ENCODE measurements around the gene EPSTI1. TPM values are rescaled to one million over a fixed set of nuclear protein-coding genes. Genes with fewer than 3 reads are reported as not detected.

EPSTI1 gene
- total RNA-seq, 4 donors from 2014 or later, result 1.1 to 10.2 (median 5.8) TPM

GRCh38 chr13:42967660-42968059 is 24.4 kb downstream of the EPSTI1 start:
- no peak for DNase-seq
- Histone ChIP-seq H3K9me3 (no peaks in the 10 kb centered on the region), H3K36me3 (peaks cover 0 to 7% (median 0%) of the 10 kb centered on the region in 3 donors), H3K27me3 (no peaks in the 10 kb centered on the region), H3K4me1 (peaks cover 9 to 33% (median 10%) of the 10 kb centered on the region in 3 donors), H3K4me3 (no peak overlapping the region), H3K27ac (no peak overlapping the region)
- 63 to 70% methylated on average over 5 of the region's 5 CpGs for WGBS, 2 donors
- intact Hi-C loops (cut with DNase I), result no loop called here
- TF ChIP-seq POLR2A (IDR thresholded peaks at IDR 0.05), result no peak
- TF ChIP-seq, protein P1, sequence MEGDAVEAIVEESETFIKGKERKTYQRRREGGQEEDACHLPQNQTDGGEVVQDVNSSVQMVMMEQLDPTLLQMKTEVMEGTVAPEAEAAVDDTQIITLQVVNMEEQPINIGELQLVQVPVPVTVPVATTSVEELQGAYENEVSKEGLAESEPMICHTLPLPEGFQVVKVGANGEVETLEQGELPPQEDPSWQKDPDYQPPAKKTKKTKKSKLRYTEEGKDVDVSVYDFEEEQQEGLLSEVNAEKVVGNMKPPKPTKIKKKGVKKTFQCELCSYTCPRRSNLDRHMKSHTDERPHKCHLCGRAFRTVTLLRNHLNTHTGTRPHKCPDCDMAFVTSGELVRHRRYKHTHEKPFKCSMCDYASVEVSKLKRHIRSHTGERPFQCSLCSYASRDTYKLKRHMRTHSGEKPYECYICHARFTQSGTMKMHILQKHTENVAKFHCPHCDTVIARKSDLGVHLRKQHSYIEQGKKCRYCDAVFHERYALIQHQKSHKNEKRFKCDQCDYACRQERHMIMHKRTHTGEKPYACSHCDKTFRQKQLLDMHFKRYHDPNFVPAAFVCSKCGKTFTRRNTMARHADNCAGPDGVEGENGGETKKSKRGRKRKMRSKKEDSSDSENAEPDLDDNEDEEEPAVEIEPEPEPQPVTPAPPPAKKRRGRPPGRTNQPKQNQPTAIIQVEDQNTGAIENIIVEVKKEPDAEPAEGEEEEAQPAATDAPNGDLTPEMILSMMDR (IDR thresholded peaks at IDR 0.05), result no peak

DNA sequence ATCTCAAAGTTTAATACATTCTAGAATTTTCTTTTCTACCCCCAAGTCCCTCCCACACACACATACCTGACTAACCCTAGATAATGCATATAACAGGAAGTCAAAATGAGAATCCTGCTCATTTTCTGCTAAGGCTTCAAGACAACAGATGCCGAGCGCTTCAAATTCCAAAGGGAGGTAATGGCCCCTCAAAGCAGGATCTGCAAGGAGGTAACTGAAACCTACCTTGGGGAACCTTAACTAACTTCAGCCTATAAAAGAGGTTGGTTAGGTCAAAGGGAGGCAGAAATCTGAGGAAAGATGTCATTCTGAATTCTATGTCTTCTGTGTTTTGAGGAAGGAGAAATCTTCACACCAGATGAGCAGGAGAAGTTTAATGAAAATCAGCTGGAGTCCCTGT is 26.8 kb downstream of the EPSTI1 start:
- H3K27me3 ChIP-seq, result no peaks in the 10 kb centered on the region
- no peak for DNase-seq
- H3K4me3 ChIP-seq, result no peak overlapping the region
- intact Hi-C loops (cut with DNase I), result no loop called here
- TF ChIP-seq, protein P1 (IDR thresholded peaks at IDR 0.05), result no peak
- no peak for TF ChIP-seq POLR2A (IDR thresholded peaks at IDR 0.05)
- H3K27ac ChIP-seq, result no peak overlapping the region
- H3K4me1 ChIP-seq, result peaks cover 9 to 28% (median 10%) of the 10 kb centered on the region in 3 donors
- H3K9me3 ChIP-seq, result no peaks in the 10 kb centered on the region
- H3K36me3 ChIP-seq, result peaks cover 0 to 26% (median 0%) of the 10 kb centered on the region in 3 donors
- WGBS, 2 donors, result 41 to 55% methylated on average over 2 of the region's 2 CpGs

- Histone ChIP-seq H3K27me3 (no peaks in the 10 kb centered on the region), H3K36me3 (peaks cover 0 to 27% (median 0%) of the 10 kb centered on the region in 3 donors), H3K9me3 (no peaks in the 10 kb centered on the region), H3K4me1 (peaks cover 8 to 25% (median 9%) of the 10 kb centered on the region in 3 donors), H3K4me3 (no peak overlapping the region), H3K27ac (no peak overlapping the region)
- WGBS, 2 donors, result 77 to 100% methylated on average over 1 of the region's 1 CpG
- no peak for DNase-seq
- intact Hi-C loops (cut with DNase I), result no loop called here
- TF ChIP-seq, protein P1 (IDR thresholded peaks at IDR 0.05), result no peak
- no peak for TF ChIP-seq POLR2A (IDR thresholded peaks at IDR 0.05)
Observed at GRCh38 chr13:42964761-42965161, 27.3 kb downstream of the EPSTI1 start.

DNA sequence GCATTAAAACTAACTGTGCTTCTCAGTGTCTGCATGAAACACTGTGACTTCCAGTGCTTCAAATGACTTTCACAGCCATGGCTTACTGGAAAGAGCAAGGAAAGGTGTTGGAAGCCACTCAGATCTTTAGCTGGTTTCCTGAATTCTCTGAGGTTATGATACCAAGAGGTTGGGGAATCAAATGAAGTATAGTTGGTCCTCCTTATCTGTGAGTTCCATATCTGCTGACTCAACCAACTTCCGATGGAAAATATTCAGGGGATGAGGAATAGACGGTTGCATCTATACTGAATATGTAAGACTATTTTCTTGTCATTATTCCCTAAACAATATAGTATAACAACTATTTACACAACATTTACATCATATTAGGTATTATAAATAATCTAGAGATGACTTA is 32.4 kb downstream of the EPSTI1 start:
- Histone ChIP-seq H3K36me3 (peaks cover 0 to 35% (median 0%) of the 10 kb centered on the region in 3 donors), H3K4me1 (no peaks in the 10 kb centered on the region), H3K27ac (no peak overlapping the region), H3K9me3 (no peaks in the 10 kb centered on the region), H3K27me3 (no peaks in the 10 kb centered on the region), H3K4me3 (no peak overlapping the region)
- no peak for TF ChIP-seq POLR2A (IDR thresholded peaks at IDR 0.05)
- TF ChIP-seq, protein P1 (IDR thresholded peaks at IDR 0.05), result no peak
- WGBS, 2 donors, result 92 to 100% methylated on average over 2 of the region's 2 CpGs
- DNase-seq, result no peak
- intact Hi-C loops (cut with DNase I), result no loop called here

DNA sequence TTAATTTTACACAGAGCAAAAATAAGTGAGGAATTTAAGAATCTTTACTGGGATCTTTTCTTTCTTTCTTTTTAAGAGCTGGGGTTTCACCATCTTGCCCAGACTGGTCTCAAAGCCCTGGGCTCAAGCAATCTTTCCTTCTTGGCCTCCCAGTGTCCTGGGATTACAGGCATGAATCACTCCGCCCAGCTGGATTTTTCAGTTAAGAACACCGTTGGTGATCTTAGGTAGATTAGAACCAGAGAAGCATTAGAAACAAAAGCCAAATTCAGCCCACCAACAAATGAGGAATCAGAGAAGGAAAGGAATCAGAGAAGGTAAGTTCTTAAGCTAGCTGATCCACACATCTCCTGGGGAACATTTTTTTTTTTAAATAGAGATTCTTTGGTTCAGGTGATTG is 34.2 kb downstream of the EPSTI1 start:
- no peak overlapping the region for H3K4me3 ChIP-seq
- H3K27ac ChIP-seq, result no peak overlapping the region
- intact Hi-C loops (cut with DNase I), result no loop called here
- DNase-seq, result no peak
- H3K4me1 ChIP-seq, result no peaks in the 10 kb centered on the region
- H3K36me3 ChIP-seq, result peaks cover 0 to 42% (median 7%) of the 10 kb centered on the region in 3 donors
- no peaks in the 10 kb centered on the region for H3K9me3 ChIP-seq
- WGBS, 2 donors, result 38 to 85% methylated on average over 2 of the region's 2 CpGs
- TF ChIP-seq, protein P1 (IDR thresholded peaks at IDR 0.05), result no peak
- TF ChIP-seq POLR2A (IDR thresholded peaks at IDR 0.05), result no peak
- H3K27me3 ChIP-seq, result no peaks in the 10 kb centered on the region

All from esophagus squamous epithelium (tissue), 5 donors.